GM18951 (cell line): ENCODE measurements around the gene TRPM3.

Experiments used
- POLR2A ChIP-seq: IDR thresholded peaks from 4 replicates; pipeline ENCODE4 v1.6.1; 2011; ENCODE audit warnings: mild to moderate bottlenecking; ENCODE audit not compliant: insufficient read length, insufficient read depth; ENCODE audit errors: extremely low read depth
- in situ Hi-C: fragments of 300-500 bp; cut with MboI; formaldehyde crosslinking; loops from one replicate; pipeline ENCODE4 v1.12.0; 2022; ENCODE audit warnings: low sequenced_read_pairs, mixed read lengths, inconsistent platforms; ENCODE audit not compliant: unreplicated experiment

TRPM3 gene

GRCh38 chr9:70940605-70941004 is 180.8 kb downstream of the TRPM3 start:
- no peak for TF ChIP-seq POLR2A
- in situ Hi-C loops = no loop called here

GRCh38 chr9:70936536-70936935 is 184.9 kb downstream of the TRPM3 start:
- no peak for TF ChIP-seq POLR2A
- in situ Hi-C loops = no loop called here

- in situ Hi-C loops = no loop called here
- no peak for TF ChIP-seq POLR2A
Measured at GRCh38 chr9:70935856-70936255, 185.6 kb downstream of the TRPM3 start.

GRCh38 chr9:70934642-70935041 is 186.8 kb downstream of the TRPM3 start:
- in situ Hi-C loops = no loop called here
- no peak for TF ChIP-seq POLR2A

- TF ChIP-seq POLR2A = no peak
- in situ Hi-C loops = no loop called here
Measured at GRCh38 chr9:70933321-70933720, 188.1 kb downstream of the TRPM3 start.

- in situ Hi-C loops = no loop called here
- TF ChIP-seq POLR2A = no peak
Measured at GRCh38 chr9:70932097-70932496, 189.3 kb downstream of the TRPM3 start.

GRCh38 chr9:70927530-70927929 is 193.9 kb downstream of the TRPM3 start:
- in situ Hi-C loops = no loop called here
- no peak for TF ChIP-seq POLR2A

GRCh38 chr9:70924895-70925547 is 196.4 kb downstream of the TRPM3 start:
- in situ Hi-C loops = no loop called here
- TF ChIP-seq POLR2A = no peak

GRCh38 chr9:70924380-70924779 is 197.0 kb downstream of the TRPM3 start:
- no peak for TF ChIP-seq POLR2A
- in situ Hi-C loops = no loop called here

- no peak for TF ChIP-seq POLR2A
- in situ Hi-C loops = no loop called here
Measured at GRCh38 chr9:70923961-70924360, 197.5 kb downstream of the TRPM3 start.

- in situ Hi-C loops = no loop called here
- no peak for TF ChIP-seq POLR2A
Measured at GRCh38 chr9:70921136-70921535, 200.3 kb downstream of the TRPM3 start.

GRCh38 chr9:70917277-70917676 is 204.1 kb downstream of the TRPM3 start:
- in situ Hi-C loops = no loop called here
- TF ChIP-seq POLR2A = no peak

GRCh38 chr9:70911791-70912190 is 209.6 kb downstream of the TRPM3 start:
- TF ChIP-seq POLR2A = no peak
- in situ Hi-C loops = no loop called here

GRCh38 chr9:70910598-70910997 is 210.8 kb downstream of the TRPM3 start:
- in situ Hi-C loops = no loop called here
- no peak for TF ChIP-seq POLR2A

- no peak for TF ChIP-seq POLR2A
- in situ Hi-C loops = no loop called here
Measured at GRCh38 chr9:70902692-70903131, 218.7 kb downstream of the TRPM3 start.
